Keratinocyte (primary cell): ENCODE results near the gene NUDT1.

Source experiments
- CTCF ChIP-seq, 3 experiments: IDR thresholded peaks in 1 of 3; conservative IDR thresholded peaks in 1 of 3; optimal IDR thresholded peaks in 1 of 3; 2 replicates in 2 of 3; 3 replicates in 1 of 3; pipeline versions ENCODE3 to v1.5.1; 2011; ENCODE audit warnings: low read length in 3 of 3, mild to moderate bottlenecking in 3 of 3, moderate library complexity in 2 of 3, control low read depth in 1 of 3, inconsistent platforms in 1 of 3; ENCODE audit not compliant: insufficient read depth in 2 of 3; ENCODE audit errors: extremely low read depth in 1 of 3
- EZH2 ChIP-seq: IDR thresholded peaks from one replicate; pipeline ENCODE4 v1.6.1; 2012; ENCODE audit warnings: inconsistent platforms, mild to moderate bottlenecking, low read length, moderate library complexity

GRCh38 chr7:2202901-2203765 lies 38.9 kb upstream of the NUDT1 start:
- no peak for TF ChIP-seq CTCF (optimal IDR thresholded peaks at IDR 0.05 in 1 of 3, IDR thresholded peaks at IDR 0.05 in 1 of 3, conservative IDR thresholded peaks at IDR 0.05 in 1 of 3; ENCODE audit: extremely low read depth in 1 of 3, insufficient read depth in 2 of 3, low read length in 3 of 3)
- no peak for TF ChIP-seq EZH2
